ENCODE results near the gene SOX13. TPM values are rescaled to one million over a fixed set of nuclear protein-coding genes. Genes with fewer than 3 reads are reported as not detected.

The SOX13 gene
- total RNA-seq, 4 donors from 2014 or later = 15.6 to 31.1 (median 16.3) TPM

GRCh38 chr1:204102739-204103430 is 30.0 kb downstream of the SOX13 start:
- Histone ChIP-seq H3K27ac (peak overlapping the region; percentile 43 to 64 (median 52)), H3K27me3 (no peaks in the 10 kb centered on the region), H3K4me3 (no peak overlapping the region), H3K36me3 (no peaks in the 10 kb centered on the region), H3K4me1 (peaks cover 57 to 62% of the 10 kb centered on the region in 2 donors), H3K9me3 (no peaks in the 10 kb centered on the region)
- ATAC-seq (peak; percentile 61 to 76), DNase-seq (no peak)
- TF ChIP-seq, protein P1, sequence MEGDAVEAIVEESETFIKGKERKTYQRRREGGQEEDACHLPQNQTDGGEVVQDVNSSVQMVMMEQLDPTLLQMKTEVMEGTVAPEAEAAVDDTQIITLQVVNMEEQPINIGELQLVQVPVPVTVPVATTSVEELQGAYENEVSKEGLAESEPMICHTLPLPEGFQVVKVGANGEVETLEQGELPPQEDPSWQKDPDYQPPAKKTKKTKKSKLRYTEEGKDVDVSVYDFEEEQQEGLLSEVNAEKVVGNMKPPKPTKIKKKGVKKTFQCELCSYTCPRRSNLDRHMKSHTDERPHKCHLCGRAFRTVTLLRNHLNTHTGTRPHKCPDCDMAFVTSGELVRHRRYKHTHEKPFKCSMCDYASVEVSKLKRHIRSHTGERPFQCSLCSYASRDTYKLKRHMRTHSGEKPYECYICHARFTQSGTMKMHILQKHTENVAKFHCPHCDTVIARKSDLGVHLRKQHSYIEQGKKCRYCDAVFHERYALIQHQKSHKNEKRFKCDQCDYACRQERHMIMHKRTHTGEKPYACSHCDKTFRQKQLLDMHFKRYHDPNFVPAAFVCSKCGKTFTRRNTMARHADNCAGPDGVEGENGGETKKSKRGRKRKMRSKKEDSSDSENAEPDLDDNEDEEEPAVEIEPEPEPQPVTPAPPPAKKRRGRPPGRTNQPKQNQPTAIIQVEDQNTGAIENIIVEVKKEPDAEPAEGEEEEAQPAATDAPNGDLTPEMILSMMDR (IDR thresholded peaks at IDR 0.05 in 4 of 5, conservative IDR thresholded peaks at IDR 0.05 in 1 of 5) = no peak
- no peak for TF ChIP-seq POLR2A (IDR thresholded peaks at IDR 0.05)
- intact Hi-C loops (cut with DNase I; ENCODE audit: low total_unique reads) (no loop called here), in situ Hi-C loops (cut with MboI; ENCODE audit: low sequenced_read_pairs in 4 of 4) (no loop called here)

- Histone ChIP-seq H3K4me1 (peaks cover 58 to 67% of the 10 kb centered on the region in 2 donors), H3K27me3 (no peaks in the 10 kb centered on the region), H3K9me3 (no peaks in the 10 kb centered on the region), H3K4me3 (no peak overlapping the region), H3K36me3 (no peaks in the 10 kb centered on the region), H3K27ac (peak overlapping the region; percentile 43 to 64 (median 52))
- intact Hi-C loops (cut with DNase I; ENCODE audit: low total_unique reads) = no loop called here
- DNase-seq (no peak), ATAC-seq (no peak)
- no peak for TF ChIP-seq POLR2A (IDR thresholded peaks at IDR 0.05)
- TF ChIP-seq, protein P1 (IDR thresholded peaks at IDR 0.05 in 4 of 5, conservative IDR thresholded peaks at IDR 0.05 in 1 of 5) = no peak
- in situ Hi-C loops (cut with MboI; ENCODE audit: low sequenced_read_pairs in 4 of 4) = no loop called here
Observed at GRCh38 chr1:204103431-204103741, 30.5 kb downstream of the SOX13 start.

DNA sequence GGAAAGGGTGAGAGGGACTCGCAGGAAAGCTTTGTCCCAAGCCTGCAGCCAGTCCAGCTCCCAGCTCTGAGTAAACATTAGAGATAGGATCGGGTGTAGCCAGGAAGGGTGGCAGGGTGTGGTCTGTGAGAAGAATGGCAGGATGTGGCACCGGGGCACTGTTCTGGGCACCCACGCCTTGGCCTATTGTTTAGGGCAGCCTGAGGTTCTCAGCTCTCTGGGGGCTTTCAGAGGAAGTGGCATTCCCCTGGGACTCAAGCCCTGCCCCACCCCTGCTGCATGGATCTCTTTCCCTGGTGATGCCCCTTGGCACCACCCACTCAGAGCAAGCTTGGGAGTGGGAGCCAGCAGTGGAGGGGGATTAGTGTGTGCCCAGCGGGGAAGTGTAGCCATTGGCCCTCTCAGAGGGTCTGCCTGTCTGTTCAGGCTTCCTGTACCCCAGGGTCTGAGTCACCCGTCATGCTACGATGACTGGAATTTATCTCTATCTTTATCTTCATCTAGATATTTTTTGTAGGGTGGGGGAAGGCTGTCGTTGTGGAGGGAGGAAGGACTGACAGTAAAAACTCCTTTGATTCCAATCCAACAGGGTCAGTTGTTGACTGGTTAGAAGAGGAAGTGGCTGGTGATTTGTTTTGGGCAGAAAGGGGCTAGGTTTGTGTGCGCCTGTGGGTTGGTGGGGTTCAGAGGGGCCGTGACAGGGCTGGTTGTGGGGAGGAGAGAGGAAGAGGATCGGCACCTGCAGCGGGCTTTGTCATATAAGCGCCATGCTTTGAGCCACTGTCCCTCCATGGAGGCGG is 31.6 kb downstream of the SOX13 start:
- in situ Hi-C loops (cut with MboI; ENCODE audit: low sequenced_read_pairs in 4 of 4) (no loop called here), intact Hi-C loops (cut with DNase I; ENCODE audit: low total_unique reads) (no loop called here)
- Histone ChIP-seq H3K4me1 (peaks cover 59 to 73% of the 10 kb centered on the region in 2 donors), H3K27ac (peak overlapping the region; percentile 43 to 64 (median 52)), H3K4me3 (no peak overlapping the region), H3K27me3 (no peaks in the 10 kb centered on the region), H3K36me3 (no peaks in the 10 kb centered on the region), H3K9me3 (no peaks in the 10 kb centered on the region)
- TF ChIP-seq POLR2A (IDR thresholded peaks at IDR 0.05) = no peak
- TF ChIP-seq, protein P1 (IDR thresholded peaks at IDR 0.05 in 4 of 5, conservative IDR thresholded peaks at IDR 0.05 in 1 of 5) = no peak
- DNase-seq (no peak), ATAC-seq (peak in 1 of 2 donors; percentile 12)

DNA sequence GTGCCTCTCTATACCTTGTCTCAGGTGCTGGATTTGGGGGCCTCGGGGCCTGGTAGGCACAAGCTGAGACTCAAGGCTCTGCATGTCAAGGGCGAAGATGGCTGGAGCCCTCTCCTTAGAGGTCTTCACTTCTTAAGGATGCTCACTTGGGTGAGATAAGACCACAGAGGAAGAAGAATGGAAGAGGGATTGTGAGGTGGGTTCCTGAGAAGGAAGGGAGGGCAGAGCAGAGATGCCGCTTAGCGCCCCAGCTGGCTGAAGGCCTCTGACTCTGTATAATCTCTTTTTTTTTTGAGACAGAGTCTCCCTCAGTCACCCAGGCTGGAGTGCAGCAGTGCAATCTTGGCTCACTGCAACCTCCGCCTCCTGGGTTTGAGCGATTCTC is 32.2 kb downstream of the SOX13 start:
- Histone ChIP-seq H3K27ac (peak overlapping the region in 3 of 4 donors; percentile 43 to 58 (median 46)), H3K4me3 (no peak overlapping the region), H3K36me3 (no peaks in the 10 kb centered on the region), H3K9me3 (no peaks in the 10 kb centered on the region), H3K4me1 (peaks cover 59 to 67% of the 10 kb centered on the region in 2 donors), H3K27me3 (no peaks in the 10 kb centered on the region)
- intact Hi-C loops (cut with DNase I; ENCODE audit: low total_unique reads) = no loop called here
- ATAC-seq (no peak), DNase-seq (no peak)
- in situ Hi-C loops (cut with MboI; ENCODE audit: low sequenced_read_pairs in 4 of 4) = no loop called here
- TF ChIP-seq, protein P1 (IDR thresholded peaks at IDR 0.05 in 4 of 5, conservative IDR thresholded peaks at IDR 0.05 in 1 of 5) = no peak
- TF ChIP-seq POLR2A (IDR thresholded peaks at IDR 0.05) = no peak

Data from gastrocnemius medialis (tissue), 4 donors.